Cardiac muscle cell (in vitro differentiated cells and primary cell): ENCODE measurements around the gene TRIP12. TPM values are rescaled to one million over a fixed set of nuclear protein-coding genes. Genes with fewer than 3 reads are reported as not detected.
"Not testable (repeated sequence)": the region's sequence is repeated elsewhere in the genome, so short reads cannot be mapped to it uniquely, and the experiment has no call there.

Experiments used
- DNase-seq, 2 donors: peaks; one replicate each; pipeline versions ENCODE4 v3.0.0 to v3.0.0-alpha.2; 2010 to 2017; ENCODE audit warnings: low read depth in 1 of 2, low spot score in 1 of 2
- H3K27ac ChIP-seq: fragments of 200-600 bp; sonication (generic); 2 replicates; pipeline ENCODE4 v1.5.1; 2016
- H3K27me3 ChIP-seq: fragments of 200-600 bp; sonication (generic); 2 replicates; pipeline ENCODE4 v1.6.0; 2016; ENCODE audit warnings: control low read depth
- H3K36me3 ChIP-seq: fragments of 200-600 bp; sonication (generic); 2 replicates; pipeline ENCODE4 v1.5.1; 2016; ENCODE audit warnings: control low read depth
- H3K4me1 ChIP-seq: fragments of 200-600 bp; sonication (generic); 2 replicates; pipeline ENCODE4 v1.8.1; 2017; ENCODE audit warnings: low read depth, mild to moderate bottlenecking, mixed run types
- H3K4me3 ChIP-seq: fragments of 200-600 bp; sonication (generic); 2 replicates; pipeline ENCODE4 v1.5.1; 2016; ENCODE audit warnings: mild to moderate bottlenecking
- H3K9me3 ChIP-seq: fragments of 200-600 bp; sonication (generic); 2 replicates; pipeline ENCODE4 v1.5.1; 2017; ENCODE audit warnings: low read depth, mild to moderate bottlenecking, control low read depth
- polyA plus RNA-seq: library from polyadenylated mRNA; unstranded; fragments of >200 nt; fragmentation: Nextera tagmentation; extraction: Ambion mirVana; gene quantifications from 2 replicates; pipeline ENCODE4 v1.2.1, GENCODE V29; 2016
- total RNA-seq: library from RNA; depleted of rRNA; stranded (reverse); fragments of >200 nt; gene quantifications from 2 replicates; pipeline ENCODE4 v1.2.3, GENCODE V29; 2016
- TF ChIP-seq, protein P1 (sequence below): IDR thresholded peaks from 2 replicates; pipeline ENCODE4 v1.5.1; 2012; ENCODE audit warnings: low read depth, mild to moderate bottlenecking, low read length

The TRIP12 gene
- total and polyA plus RNA-seq, 2 experiments from 2014 or later: 57.5 to 190 TPM

DNA sequence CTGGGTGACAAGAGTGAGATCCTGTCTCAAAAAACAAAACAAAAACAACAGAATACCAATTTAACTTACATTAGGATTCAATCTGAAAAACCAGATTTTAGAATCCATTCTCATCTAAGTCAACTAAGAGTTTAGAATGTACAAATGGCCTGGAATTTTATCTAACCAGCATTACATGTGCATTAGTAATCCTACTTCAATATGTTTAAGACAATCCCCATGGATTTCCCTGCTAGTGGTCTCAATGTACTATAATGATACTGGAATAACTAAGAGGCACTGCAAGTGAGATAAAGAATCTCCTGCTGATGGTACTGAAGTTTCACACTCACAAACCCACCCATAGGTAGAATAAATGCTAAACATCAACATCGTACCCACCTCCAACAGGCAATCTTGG is 153.6 kb downstream of the TRIP12 start:
- DNase-seq: peak in 1 of 2 donors; percentile 42
- no peaks in the 10 kb centered on the region for H3K9me3 ChIP-seq
- H3K27me3 ChIP-seq: no peaks in the 10 kb centered on the region
- H3K4me1 ChIP-seq: peaks cover 25% of the 10 kb centered on the region
- no peak overlapping the region for H3K4me3 ChIP-seq
- peak overlapping the region; percentile 67 for H3K27ac ChIP-seq
- peaks cover 66% of the 10 kb centered on the region for H3K36me3 ChIP-seq
- TF ChIP-seq, protein P1, sequence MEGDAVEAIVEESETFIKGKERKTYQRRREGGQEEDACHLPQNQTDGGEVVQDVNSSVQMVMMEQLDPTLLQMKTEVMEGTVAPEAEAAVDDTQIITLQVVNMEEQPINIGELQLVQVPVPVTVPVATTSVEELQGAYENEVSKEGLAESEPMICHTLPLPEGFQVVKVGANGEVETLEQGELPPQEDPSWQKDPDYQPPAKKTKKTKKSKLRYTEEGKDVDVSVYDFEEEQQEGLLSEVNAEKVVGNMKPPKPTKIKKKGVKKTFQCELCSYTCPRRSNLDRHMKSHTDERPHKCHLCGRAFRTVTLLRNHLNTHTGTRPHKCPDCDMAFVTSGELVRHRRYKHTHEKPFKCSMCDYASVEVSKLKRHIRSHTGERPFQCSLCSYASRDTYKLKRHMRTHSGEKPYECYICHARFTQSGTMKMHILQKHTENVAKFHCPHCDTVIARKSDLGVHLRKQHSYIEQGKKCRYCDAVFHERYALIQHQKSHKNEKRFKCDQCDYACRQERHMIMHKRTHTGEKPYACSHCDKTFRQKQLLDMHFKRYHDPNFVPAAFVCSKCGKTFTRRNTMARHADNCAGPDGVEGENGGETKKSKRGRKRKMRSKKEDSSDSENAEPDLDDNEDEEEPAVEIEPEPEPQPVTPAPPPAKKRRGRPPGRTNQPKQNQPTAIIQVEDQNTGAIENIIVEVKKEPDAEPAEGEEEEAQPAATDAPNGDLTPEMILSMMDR: no peak

DNA sequence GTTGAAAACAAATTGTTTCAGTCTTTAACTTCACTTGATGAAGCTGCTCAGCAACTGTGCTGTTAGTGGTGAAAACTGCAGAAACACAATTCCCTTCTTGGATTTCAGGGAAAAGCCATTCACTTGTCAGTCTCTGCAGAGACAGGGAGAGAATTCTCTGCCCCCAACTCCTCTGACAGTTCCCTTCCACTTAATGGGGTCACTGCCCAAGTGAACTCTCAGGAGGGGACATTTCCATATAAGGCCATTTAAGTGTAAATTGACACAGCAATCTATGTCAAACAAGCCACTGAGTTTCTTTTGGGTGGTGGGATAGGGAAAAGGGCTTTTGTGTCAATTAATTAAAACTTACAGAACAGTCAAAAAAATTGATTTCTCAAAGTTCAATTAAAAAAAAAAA is 156.1 kb downstream of the TRIP12 start:
- DNase-seq: no peak
- no peaks in the 10 kb centered on the region for H3K27me3 ChIP-seq
- peaks cover 25% of the 10 kb centered on the region for H3K4me1 ChIP-seq
- no peak overlapping the region for H3K4me3 ChIP-seq
- peak overlapping the region; percentile 77 for H3K27ac ChIP-seq
- peaks cover 41% of the 10 kb centered on the region for H3K36me3 ChIP-seq
- TF ChIP-seq, protein P1: no peak
- no peaks in the 10 kb centered on the region for H3K9me3 ChIP-seq

DNA sequence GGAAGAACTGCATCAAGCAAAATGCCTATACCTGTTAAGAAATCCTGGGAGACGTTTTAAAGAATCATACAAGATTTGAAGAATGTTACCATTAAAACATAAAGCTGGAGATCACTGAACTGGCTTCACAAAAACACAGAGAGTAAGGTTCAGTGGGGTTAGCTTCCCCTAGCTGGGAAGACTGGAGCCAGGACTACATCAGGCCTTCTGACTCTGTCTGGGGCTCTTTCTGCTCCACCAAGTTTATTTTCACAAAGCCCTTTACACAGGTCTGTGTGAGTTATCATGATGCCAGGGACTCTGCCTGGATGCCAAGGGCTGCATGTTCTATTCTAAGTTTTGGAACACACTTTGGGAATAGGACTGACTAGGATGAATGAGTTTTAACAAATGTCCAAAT is 160.1 kb downstream of the TRIP12 start:
- Histone ChIP-seq H3K36me3 (peaks cover 16% of the 10 kb centered on the region), H3K27ac (peak overlapping the region; percentile 30), H3K4me3 (no peak overlapping the region), H3K27me3 (no peaks in the 10 kb centered on the region), H3K4me1 (peaks cover 14% of the 10 kb centered on the region), H3K9me3 (no peaks in the 10 kb centered on the region)
- TF ChIP-seq, protein P1: no peak
- DNase-seq: no peak

DNA sequence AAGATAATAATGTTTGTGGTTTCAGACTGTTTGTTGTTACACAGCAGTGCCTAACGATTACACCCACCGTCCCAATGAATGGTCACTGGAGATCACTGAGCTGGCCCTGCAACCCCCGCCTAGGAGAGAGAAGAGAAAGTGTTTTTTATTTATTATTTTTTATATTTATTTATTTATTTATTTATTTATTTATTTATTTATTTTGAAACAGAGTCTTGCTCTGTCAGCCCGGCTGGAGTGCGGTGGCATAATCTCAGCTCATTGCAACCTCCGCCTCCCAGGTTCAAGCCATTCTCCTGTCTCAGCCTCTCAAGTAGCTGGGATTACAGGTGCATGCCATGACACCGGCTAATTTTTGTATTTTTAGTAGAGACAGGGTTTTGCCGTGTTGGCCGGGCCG is 164.3 kb downstream of the TRIP12 start:
- not testable (repeated sequence) for H3K4me3 ChIP-seq, H3K27ac ChIP-seq, H3K36me3 ChIP-seq, H3K27me3 ChIP-seq, H3K4me1 ChIP-seq, DNase-seq, H3K9me3 ChIP-seq

DNA sequence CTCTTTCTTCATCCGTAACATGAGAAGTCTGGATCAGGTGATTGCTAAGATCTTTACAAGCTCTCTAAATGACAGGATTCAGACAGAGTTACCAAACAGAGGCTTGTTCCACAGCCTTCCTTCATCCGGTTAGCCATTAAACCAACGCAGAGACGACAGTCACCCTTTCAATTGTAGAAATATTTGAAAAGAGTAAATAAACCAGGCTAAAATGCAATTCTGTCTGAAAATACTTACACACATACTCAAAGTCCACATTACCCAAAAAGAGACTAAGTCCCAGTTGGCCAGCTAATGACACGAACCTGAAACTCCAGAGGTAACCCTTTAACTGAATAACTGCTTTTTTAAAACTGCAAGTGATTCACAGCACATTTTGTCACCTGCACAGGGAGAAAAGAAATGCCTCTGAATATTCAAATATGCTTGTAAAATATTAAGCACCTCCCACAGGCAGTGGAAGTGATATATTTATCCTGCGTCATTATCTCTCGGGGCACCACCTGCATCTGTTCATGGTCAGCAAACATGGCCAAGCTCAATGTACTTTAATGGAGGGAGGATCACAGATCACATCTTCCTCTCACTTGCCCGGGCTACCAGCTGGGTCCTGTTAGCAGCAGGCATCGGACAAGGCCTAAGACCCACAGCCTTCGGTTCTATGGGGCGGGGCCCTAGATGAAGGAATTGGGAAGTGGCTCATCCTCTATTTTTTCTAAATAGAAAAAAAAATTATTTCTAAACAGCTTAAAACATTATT is 168.7 kb downstream of the TRIP12 start:
- Histone ChIP-seq H3K36me3 (no peaks in the 10 kb centered on the region), H3K27me3 (no peaks in the 10 kb centered on the region), H3K27ac (no peak overlapping the region), H3K9me3 (no peaks in the 10 kb centered on the region), H3K4me3 (no peak overlapping the region), H3K4me1 (peaks cover 4% of the 10 kb centered on the region)
- TF ChIP-seq, protein P1: no peak
- DNase-seq: no peak

DNA sequence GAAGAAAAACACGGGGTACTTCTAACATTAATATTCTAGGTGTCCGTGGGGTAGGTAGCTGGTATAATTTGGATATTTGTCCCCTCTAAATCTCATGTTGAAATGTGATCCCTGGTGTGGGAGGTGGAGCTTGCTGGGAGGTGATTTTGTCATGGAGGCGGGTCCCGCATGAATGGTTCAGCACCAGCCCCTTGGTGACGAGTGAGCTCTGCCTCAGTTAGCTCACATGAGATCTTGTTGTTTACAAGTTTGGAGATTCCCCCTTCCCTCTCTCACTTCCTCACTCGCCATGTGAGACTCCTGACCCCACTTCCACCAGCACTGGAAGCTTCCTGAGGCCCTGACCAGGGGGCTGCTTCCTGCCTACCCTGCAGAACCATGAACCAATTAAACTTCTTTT is 172.0 kb downstream of the TRIP12 start:
- H3K27me3 ChIP-seq: no peaks in the 10 kb centered on the region
- DNase-seq: no peak
- H3K4me3 ChIP-seq: no peak overlapping the region
- no peaks in the 10 kb centered on the region for H3K36me3 ChIP-seq
- no peak overlapping the region for H3K27ac ChIP-seq
- H3K4me1 ChIP-seq: peaks cover 4% of the 10 kb centered on the region
- no peaks in the 10 kb centered on the region for H3K9me3 ChIP-seq
- TF ChIP-seq, protein P1: no peak
